ENCODE measurements around the gene ADPRHL1. TPM values are rescaled to one million over a fixed set of nuclear protein-coding genes. Genes with fewer than 3 reads are reported as not detected.

The ADPRHL1 gene
- total RNA-seq, 1 experiment from 2014 or later, result 2.7 TPM

GRCh38 chr13:113489171-113489548, 35.9 kb upstream of the ADPRHL1 start:
- Mint-ChIP-seq H3K4me1 (peaks cover 64 to 67% of the 10 kb centered on the region in 2 experiments), H3K9me3 (peaks cover 0 to 2% of the 10 kb centered on the region in 2 experiments; a peak in 3 of 5 replicates), H3K27ac (peak overlapping the region; percentile 44 to 93 (median 87); a peak in 5 of 7 replicates), H3K4me3 (peak overlapping the region; percentile 89 to 92), H3K27me3 (ENCODE audit: low read depth) (no peaks in the 10 kb centered on the region; the same call in 1 of the 2 replicates), H3K36me3 (ENCODE audit: insufficient read depth in 1 of 3, low read depth in 3 of 3) (peaks cover 2 to 20% (median 13%) of the 10 kb centered on the region in 3 experiments; a peak in 5 of 7 replicates)
- H3T11ph ChIP-seq (ENCODE audit: low read length), result no peak overlapping the region
- DNase-seq, result peak; percentile 76
- no peak overlapping the region for H2BK5ac ChIP-seq (ENCODE audit: insufficient read length, low read length)
- H2BK20ac ChIP-seq (ENCODE audit: low read depth, low read length, poor library complexity, severe bottlenecking), result no peak overlapping the region
- no peak overlapping the region for H4K5ac ChIP-seq (ENCODE audit: insufficient read length, low read depth, low read length)
- TF ChIP-seq, protein P1, sequence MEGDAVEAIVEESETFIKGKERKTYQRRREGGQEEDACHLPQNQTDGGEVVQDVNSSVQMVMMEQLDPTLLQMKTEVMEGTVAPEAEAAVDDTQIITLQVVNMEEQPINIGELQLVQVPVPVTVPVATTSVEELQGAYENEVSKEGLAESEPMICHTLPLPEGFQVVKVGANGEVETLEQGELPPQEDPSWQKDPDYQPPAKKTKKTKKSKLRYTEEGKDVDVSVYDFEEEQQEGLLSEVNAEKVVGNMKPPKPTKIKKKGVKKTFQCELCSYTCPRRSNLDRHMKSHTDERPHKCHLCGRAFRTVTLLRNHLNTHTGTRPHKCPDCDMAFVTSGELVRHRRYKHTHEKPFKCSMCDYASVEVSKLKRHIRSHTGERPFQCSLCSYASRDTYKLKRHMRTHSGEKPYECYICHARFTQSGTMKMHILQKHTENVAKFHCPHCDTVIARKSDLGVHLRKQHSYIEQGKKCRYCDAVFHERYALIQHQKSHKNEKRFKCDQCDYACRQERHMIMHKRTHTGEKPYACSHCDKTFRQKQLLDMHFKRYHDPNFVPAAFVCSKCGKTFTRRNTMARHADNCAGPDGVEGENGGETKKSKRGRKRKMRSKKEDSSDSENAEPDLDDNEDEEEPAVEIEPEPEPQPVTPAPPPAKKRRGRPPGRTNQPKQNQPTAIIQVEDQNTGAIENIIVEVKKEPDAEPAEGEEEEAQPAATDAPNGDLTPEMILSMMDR (conservative IDR thresholded peaks at IDR 0.05), result peak; percentile 64
- H4K91ac ChIP-seq (ENCODE audit: insufficient read length, low read depth, low read length), result no peak overlapping the region
- no peak overlapping the region for H2BK15ac ChIP-seq (ENCODE audit: low read depth, low read length)
- no peak overlapping the region for H3K56ac ChIP-seq (ENCODE audit: insufficient read length, low read depth, low read length)
- H4K20me1 ChIP-seq (ENCODE audit: control insufficient read depth, insufficient read depth, insufficient read length), result no peaks in the 10 kb centered on the region
- H3K79me1 ChIP-seq (ENCODE audit: insufficient read depth, low read depth, low read length, poor library complexity, severe bottlenecking), result peaks cover 4% of the 10 kb centered on the region
- peaks cover 6% of the 10 kb centered on the region; the same call in 1 of the 2 replicates for H3K4me1 ChIP-seq (ENCODE audit: insufficient read depth, low read length)
- H3K4ac ChIP-seq (ENCODE audit: low read depth, low read length), result no peak overlapping the region
- no peak overlapping the region for H3K14ac ChIP-seq (ENCODE audit: insufficient read depth, low read length)
- no peak overlapping the region for H2BK12ac ChIP-seq (ENCODE audit: insufficient read length, low read depth, low read length)
- WGBS (ENCODE audit: extremely low coverage, insufficient read length, low lambda C conversion rate), result no CpG with 5 or more reads among the region's 8 CpGs
- peak overlapping the region; percentile 75 for H3K4me2 ChIP-seq (ENCODE audit: insufficient read depth, insufficient read length, low read length)
- H2AFZ ChIP-seq (ENCODE audit: low read length), result no peak overlapping the region
- H3K18ac ChIP-seq (ENCODE audit: insufficient read length, low read depth, low read length), result no peak overlapping the region
- H3K23ac ChIP-seq (ENCODE audit: insufficient read length, low read depth, low read length), result no peak overlapping the region
- no peak overlapping the region for H2AK5ac ChIP-seq (ENCODE audit: insufficient read length, low read length)
- H2BK120ac ChIP-seq (ENCODE audit: low read depth, low read length, poor library complexity, severe bottlenecking), result no peak overlapping the region
- H3K9ac ChIP-seq (ENCODE audit: extremely low read depth, insufficient read length, low read length), result peak overlapping the region; percentile 76
- H3K27ac ChIP-seq (ENCODE audit: insufficient read length, low read depth, low read length), result no peak overlapping the region
- H3K79me2 ChIP-seq (ENCODE audit: insufficient read depth, low read length), result peaks cover 36% of the 10 kb centered on the region; the same call in 1 of the 2 replicates
- peaks cover 17% of the 10 kb centered on the region for H3K23me2 ChIP-seq (ENCODE audit: insufficient read length, low read depth, low read length, poor library complexity, severe bottlenecking)
- H4K8ac ChIP-seq (replicated peaks; ENCODE audit: insufficient read length, low read depth, low read length), result no peak overlapping the region
- H3K9me3 ChIP-seq (ENCODE audit: control insufficient read depth, low read depth, low read length), result no peaks in the 10 kb centered on the region
- H3K27me3 ChIP-seq (ENCODE audit: insufficient read depth, low read length), result no peaks in the 10 kb centered on the region
